HCT116 (cell line): Measurements from ENCODE around the gene GRM5. TPM values are rescaled to one million over a fixed set of nuclear protein-coding genes. Genes with fewer than 3 reads are reported as not detected.

ENCODE experiments used
- ATAC-seq: fragments of 200-7000 bp; cut with Tn5 transposase; 2 replicates; pipeline ENCODE4 v1.9.1; 2020; ENCODE audit warnings: mild to moderate bottlenecking, moderate library complexity
- BruUV-seq: library from RNA; stranded (reverse); fragments of 400-500 nt; replicated peaks from 2 replicates; lab custom pipeline; 2021; lab: Mats Ljungman, UMichigan
- CTCF ChIA-PET: fragments of 300-600 bp; sonication (Branson Sonifier 250); formaldehyde crosslinking; loops from one replicate; lab custom pipeline; 2021; ENCODE audit warnings: antibody characterized with exemption; lab: Charles Lee
- POLR2A ChIA-PET: fragments of 300-600, 350-600 bp; sonication (Branson Sonifier 250); formaldehyde crosslinking; loops from one replicate; lab custom pipeline; 2021; ENCODE audit warnings: antibody characterized with exemption; lab: Charles Lee
- RAD21 ChIA-PET, 2 experiments: fragments of 300-600 bp; sonication (Branson Sonifier 250); formaldehyde crosslinking; loops; one replicate each; lab custom pipeline; 2023; ENCODE audit warnings: low total read pairs in 2 of 2; ENCODE audit not compliant: uncharacterized antibody in 2 of 2, unreplicated experiment in 2 of 2, low non-redundant PET in 1 of 2; lab: Charles Lee
- DNase-seq: peaks from one replicate; pipeline ENCODE4 v3.0.0-alpha.2; 2010; ENCODE audit warnings: low read depth, low spot score
- H2AFZ ChIP-seq: fragments of 200-600 bp; shearing (Covaris generic), sonication (generic); 2 replicates; pipeline ENCODE4 v1.6.1; 2017; ENCODE audit warnings: low read depth, mixed run types, mixed read lengths, antibody characterized with exemption, low read length; ENCODE audit not compliant: poor library complexity, severe bottlenecking
- H3K27ac ChIP-seq: 2 replicates; pipeline ENCODE4 v1.5.1; 2012; ENCODE audit warnings: low read depth, low read length
- H3K27me3 ChIP-seq: fragments of 200-600 bp; sonication (generic); 2 replicates; pipeline ENCODE4 v1.6.1; 2016; ENCODE audit warnings: mixed run types, low read length, mixed read lengths; ENCODE audit not compliant: insufficient read depth
- H3K36me3 ChIP-seq, 2 experiments: fragments of 200-500 bp in 1 of 2; fragments of 200-600 bp in 1 of 2; sonication (Bioruptor generic) in 1 of 2; sonication (generic) in 1 of 2; 2 replicates each; pipeline versions ENCODE4 v1.5.1 to v1.6.1; 2014 to 2016; ENCODE audit warnings: low read length in 2 of 2, inconsistent platforms in 1 of 2, mixed read lengths in 1 of 2, mixed run types in 1 of 2; ENCODE audit not compliant: insufficient read depth in 2 of 2, control insufficient read depth in 1 of 2
- H3K4me1 ChIP-seq, 2 experiments: fragments of 200-600 bp in 1 of 2; sonication (generic) in 1 of 2; 2 replicates each; pipeline versions ENCODE4 v1.5.1 to v1.6.1; 2012 to 2017; ENCODE audit warnings: low read length in 2 of 2, inconsistent platforms in 1 of 2, mild to moderate bottlenecking in 1 of 2, mixed read lengths in 1 of 2, mixed run types in 1 of 2, moderate library complexity in 1 of 2; ENCODE audit not compliant: insufficient read depth in 2 of 2, control insufficient read depth in 1 of 2
- H3K4me2 ChIP-seq: fragments of 200-600 bp; sonication (generic); 2 replicates; pipeline ENCODE4 v1.6.1; 2017; ENCODE audit warnings: mixed run types, low read length, mixed read lengths
- H3K4me3 ChIP-seq, 2 experiments: fragments of 200-600 bp in 1 of 2; sonication (generic) in 1 of 2; replicated peaks in 1 of 2; 2 replicates each; pipeline ENCODE4 v1.5.1; 2011 to 2016; ENCODE audit warnings: low read length in 2 of 2, control low read depth in 1 of 2, low read depth in 1 of 2, mild to moderate bottlenecking in 1 of 2, mixed read lengths in 1 of 2, mixed run types in 1 of 2
- H3K79me2 ChIP-seq: fragments of 200-600 bp; sonication (generic); 2 replicates; pipeline ENCODE4 v1.6.1; 2017; ENCODE audit warnings: mild to moderate bottlenecking, mixed run types, low read length, moderate library complexity, mixed read lengths; ENCODE audit not compliant: insufficient read depth
- H3K9ac ChIP-seq: fragments of 200-600 bp; sonication (generic); 2 replicates; pipeline ENCODE4 v1.6.1; 2016; ENCODE audit warnings: low read length, mixed read lengths
- H3K9me2 ChIP-seq: fragments of 200-600 bp; sonication (generic), shearing (Covaris generic); 2 replicates; pipeline ENCODE4 v1.6.1; 2017; ENCODE audit warnings: mixed run types, mild to moderate bottlenecking, moderate library complexity; ENCODE audit not compliant: insufficient read depth
- H3K9me3 ChIP-seq, 2 experiments: fragments of 200-500 bp in 1 of 2; fragments of 200-600 bp in 1 of 2; sonication (Bioruptor generic) in 1 of 2; sonication (generic) in 1 of 2; 2 replicates each; pipeline ENCODE4 v1.6.1; 2014 to 2017; ENCODE audit warnings: low read length in 2 of 2, mixed read lengths in 2 of 2, inconsistent platforms in 1 of 2, low read depth in 1 of 2, mild to moderate bottlenecking in 1 of 2, mixed run types in 1 of 2, moderate library complexity in 1 of 2; ENCODE audit not compliant: control insufficient read depth in 1 of 2, insufficient read depth in 1 of 2
- H4K20me1 ChIP-seq: fragments of 200-600 bp; sonication (generic), shearing (Covaris generic); 2 replicates; pipeline ENCODE4 v1.6.1; 2017; ENCODE audit warnings: mixed run types, mild to moderate bottlenecking, moderate library complexity; ENCODE audit not compliant: insufficient read depth
- ATF3 ChIP-seq: IDR thresholded peaks from 2 replicates; pipeline ENCODE4 v1.6.1; 2012
- CBX3 ChIP-seq: IDR thresholded peaks from 2 replicates; pipeline ENCODE4 v1.6.1; 2012; ENCODE audit warnings: low read depth
- CTCF ChIP-seq, 3 experiments: fragments of 200-600 bp in 1 of 3; sonication (generic) in 1 of 3; IDR thresholded peaks in 2 of 3; conservative IDR thresholded peaks in 1 of 3; 2 replicates each; pipeline ENCODE4 v1.5.1; 2012 to 2017; ENCODE audit warnings: low read depth in 2 of 3, low read length in 2 of 3, antibody characterized with exemption in 1 of 3, borderline replicate concordance in 1 of 3, control low read depth in 1 of 3, mild to moderate bottlenecking in 1 of 3, mixed read lengths in 1 of 3, mixed run types in 1 of 3, moderate library complexity in 1 of 3; ENCODE audit not compliant: insufficient read depth in 1 of 3
- ELF1 ChIP-seq: IDR thresholded peaks from 2 replicates; pipeline ENCODE4 v1.6.1; 2012; ENCODE audit warnings: low read depth, borderline replicate concordance
- EZH2phosphoT487 ChIP-seq: fragments of 200-600 bp; IDR thresholded peaks from 2 replicates; pipeline ENCODE4 v1.6.1; 2018; ENCODE audit warnings: antibody characterized with exemption, borderline replicate concordance
- MAX ChIP-seq: IDR thresholded peaks from 2 replicates; pipeline ENCODE4 v1.6.1; 2012
- RAD21 ChIP-seq: IDR thresholded peaks from 2 replicates; pipeline ENCODE4 v1.6.1; 2012; ENCODE audit warnings: low read depth, mild to moderate bottlenecking
- SRF ChIP-seq: IDR thresholded peaks from 2 replicates; pipeline ENCODE4 v1.6.1; 2012; ENCODE audit warnings: low read depth
- YY1 ChIP-seq: IDR thresholded peaks from 2 replicates; pipeline ENCODE4 v1.6.1; 2011; ENCODE audit warnings: low read length, low read depth, moderate library complexity, mild to moderate bottlenecking; ENCODE audit not compliant: insufficient replicate concordance; ENCODE audit errors: extremely low read depth
- ZNF274 ChIP-seq: fragments of 200-500 bp; sonication (Bioruptor generic); IDR thresholded peaks from 2 replicates; pipeline ENCODE4 v1.6.1; 2014; ENCODE audit warnings: mild to moderate bottlenecking, low read depth, low read length, inconsistent platforms
- intact Hi-C: fragments of 100-400 bp; cut with micrococcal nuclease; formaldehyde crosslinking; loops from 2 replicates; pipeline ENCODE4 v1.10.0; 2022
- total RNA-seq: library from RNA; stranded (reverse); gene quantifications from one replicate; pipeline ENCODE4 v1.2.1, GENCODE V29; 2021; ENCODE audit not compliant: unreplicated experiment

Gene GRM5
- total RNA-seq, 1 experiment from 2014 or later, result not detected

GRCh38 chr11:88814076-88814475 is 251.7 kb downstream of the GRM5 start:
- no peaks in the 10 kb centered on the region for H3K9me3 ChIP-seq
- ATAC-seq, result no peak
- no peak overlapping the region for H3K9ac ChIP-seq
- ChIA-PET POLR2A (no interaction called here), RAD21 (no interaction called here), CTCF (no interaction called here)
- no peaks in the 10 kb centered on the region for H4K20me1 ChIP-seq
- no peak overlapping the region for H3K27ac ChIP-seq
- H2AFZ ChIP-seq, result no peak overlapping the region
- no peak for TF ChIP-seq MAX
- H3K79me2 ChIP-seq, result no peaks in the 10 kb centered on the region
- intact Hi-C loops, result no loop called here
- no peaks in the 10 kb centered on the region for H3K4me1 ChIP-seq
- no peak overlapping the region for H3K4me2 ChIP-seq
- no TSS peak for BruUV-seq
- H3K27me3 ChIP-seq, result no peaks in the 10 kb centered on the region
- H3K36me3 ChIP-seq, result no peaks in the 10 kb centered on the region
- H3K4me3 ChIP-seq, result no peak overlapping the region
- H3K9me2 ChIP-seq, result no peaks in the 10 kb centered on the region
- no peak for DNase-seq

- CTCF ChIA-PET, result no interaction called here
- H4K20me1 ChIP-seq, result no peaks in the 10 kb centered on the region
- no peak for TF ChIP-seq CTCF (IDR thresholded peaks at IDR 0.05 in 2 of 3, conservative IDR thresholded peaks at IDR 0.05 in 1 of 3; ENCODE audit: borderline replicate concordance in 1 of 3, insufficient read depth in 1 of 3, low read depth in 2 of 3, low read length in 2 of 3)
- no peak for TF ChIP-seq ATF3
- no peak for TF ChIP-seq YY1
- TF ChIP-seq MAX, result no peak
- no peak for TF ChIP-seq CBX3
- TF ChIP-seq ELF1, result no peak
- TF ChIP-seq SRF, result no peak
- TF ChIP-seq EZH2phosphoT487, result no peak
- TF ChIP-seq ZNF274, result no peak
- no peak for TF ChIP-seq RAD21
- TF ChIP-seq, all 23 proteins: peak for 0
- Histone ChIP-seq H3K27ac (no peak overlapping the region), H3K4me1 (no peaks in the 10 kb centered on the region), H3K4me3 (no peak overlapping the region), H3K9me3 (no peaks in the 10 kb centered on the region), H3K36me3 (no peaks in the 10 kb centered on the region), H3K27me3 (no peaks in the 10 kb centered on the region), H3K9me2 (no peaks in the 10 kb centered on the region), H3K4me2 (no peak overlapping the region), H3K79me2 (no peaks in the 10 kb centered on the region), H2AFZ (no peak overlapping the region), H3K9ac (no peak overlapping the region)
- no TSS peak for BruUV-seq
- POLR2A ChIA-PET, result no interaction called here
- DNase-seq, result no peak
- intact Hi-C loops, result no loop called here
- RAD21 ChIA-PET, result no interaction called here
- no peak for ATAC-seq
These were observed 252.4 kb downstream of the GRM5 start for GRCh38 chr11:88813233-88813915.
